Stimulated activated naive CD4-positive, alpha-beta T cell treated with Interleukin-2 at 50 U/mL for 16 hours (primary cell): ENCODE measurements around the gene WASF2.
A peak's percentile ranks its signal among the peaks of the same experiment; 100 is the strongest.
"Not testable (repeated sequence)": the region's sequence is repeated elsewhere in the genome, so short reads cannot be mapped to it uniquely, and the experiment has no call there.

ENCODE experiments used
- DNase-seq: peaks from one replicate; lab custom pipeline; 2025; lab: John Stamatoyannopoulos, UW

WASF2 gene

GRCh38 chr1:27489973-27490741 lies at the start of gene WASF2:
TSS of gene WASF2 (minus strand) at chr1:27490167. CDS start at chr1:27428890, 61,277 bp downstream.
- peak; percentile 96 for DNase-seq

- DNase-seq = no peak
Measured at GRCh38 chr1:27538793-27539192, 48.8 kb upstream of the WASF2 start.

- DNase-seq = not testable (repeated sequence)
Measured at GRCh38 chr1:27538305-27538676, 48.3 kb upstream of the WASF2 start.

- DNase-seq = no peak
Measured at GRCh38 chr1:27536767-27537166, 46.8 kb upstream of the WASF2 start.

GRCh38 chr1:27536010-27536757 lies 46.2 kb upstream of the WASF2 start:
- no peak for DNase-seq

GRCh38 chr1:27535386-27535785 lies 45.4 kb upstream of the WASF2 start:
- no peak for DNase-seq

- no peak for DNase-seq
Measured at GRCh38 chr1:27531959-27532685, 42.2 kb upstream of the WASF2 start.

- DNase-seq = no peak
Measured at GRCh38 chr1:27530192-27530591, 40.2 kb upstream of the WASF2 start.

GRCh38 chr1:27529704-27530018 lies 39.7 kb upstream of the WASF2 start:
- DNase-seq = no peak

- no peak for DNase-seq
Measured at GRCh38 chr1:27528818-27529703, 39.1 kb upstream of the WASF2 start.

- peak; percentile 35 for DNase-seq
Measured at GRCh38 chr1:27527890-27528817, 38.2 kb upstream of the WASF2 start.

GRCh38 chr1:27527223-27527889 lies 37.4 kb upstream of the WASF2 start:
- DNase-seq = no peak

GRCh38 chr1:27526569-27527222 lies 36.7 kb upstream of the WASF2 start:
- peak; percentile 7 for DNase-seq

GRCh38 chr1:27525296-27526272 lies 35.6 kb upstream of the WASF2 start:
- DNase-seq = peak; percentile 28

- DNase-seq = no peak
Measured at GRCh38 chr1:27523337-27524020, 33.5 kb upstream of the WASF2 start.

GRCh38 chr1:27522432-27523336 lies 32.7 kb upstream of the WASF2 start:
- DNase-seq = peak; percentile 67
